K562 (cell line): ENCODE measurements around the gene PSAT1. TPM values are rescaled to one million over a fixed set of nuclear protein-coding genes. Genes with fewer than 3 reads are reported as not detected.
A peak's percentile ranks its signal among the peaks of the same experiment; 100 is the strongest.

Source experiments
- CREB3 ChIP-seq: fragments of 450-650 bp; conservative IDR thresholded peaks from 2 replicates; pipeline ENCODE4 v1.6.1; 2016; ENCODE audit warnings: missing genetic modification characterization, low read depth, mild to moderate bottlenecking, missing compliant biosample characterization, moderate library complexity
- ELF4 ChIP-seq: fragments of 450-650 bp; formaldehyde crosslinking; IDR thresholded peaks from 2 replicates; pipeline ENCODE4 v1.4.0; 2022; ENCODE audit warnings: missing genetic modification characterization
- FOXO4 ChIP-seq: fragments of 450-650 bp; formaldehyde crosslinking; IDR thresholded peaks from 2 replicates; pipeline ENCODE4 v1.4.0; 2020; ENCODE audit warnings: mild to moderate bottlenecking, moderate library complexity
- MEIS2 ChIP-seq: fragments of 450-650 bp; IDR thresholded peaks from 2 replicates; pipeline ENCODE4 v1.6.1; 2014; ENCODE audit warnings: mild to moderate bottlenecking; ENCODE audit not compliant: partially characterized antibody
- PKNOX1 ChIP-seq: fragments of 450-650 bp; IDR thresholded peaks from 2 replicates; pipeline ENCODE4 v1.6.1; 2016
- PRDM10 ChIP-seq: fragments of 450-650 bp; IDR thresholded peaks from 2 replicates; pipeline ENCODE4 v1.6.1; 2018; ENCODE audit not compliant: partially characterized antibody
- TGIF2 ChIP-seq: sonication (generic); formaldehyde crosslinking; IDR thresholded peaks from 2 replicates; pipeline ENCODE4 v1.8.1; 2022; ENCODE audit warnings: mild to moderate bottlenecking, missing genetic modification reagents, moderate library complexity
- ZNF23 ChIP-seq: fragments of 250-450 bp; sonication (Bioruptor Pico); IDR thresholded peaks from 2 replicates; pipeline ENCODE4 v1.4.0; 2020; ENCODE audit warnings: mild to moderate bottlenecking
- ZSCAN29 ChIP-seq: fragments of 450-650 bp; IDR thresholded peaks from 2 replicates; pipeline ENCODE4 v1.6.1; 2017
- polyA plus RNA-seq, 8 experiments: library from polyadenylated mRNA; depleted of rRNA in 4 of 8; stranded (reverse) in 5 of 8; unstranded in 3 of 8; fragments of >200 nt; fragmentation: Nextera tagmentation in 2 of 8; fragmentation: Illumina TruSeq in 1 of 8; extraction: Ambion mirVana in 2 of 8; extraction: Trizol in 1 of 8; gene quantifications; 2 replicates each; pipeline versions ENCODE4 v1.2.1 to v1.2.3, GENCODE V29; 2011 to 2014; ENCODE audit warnings: inconsistent platforms in 1 of 8, missing spikeins in 1 of 8
- total RNA-seq, 7 experiments: library from RNA; depleted of rRNA in 6 of 7; stranded (reverse); fragments of >200 nt in 6 of 7; fragmentation: Illumina TruSeq in 2 of 7; extraction: Trizol in 2 of 7; gene quantifications; 2 replicates each; pipeline versions ENCODE4 v1.2.1 to v1.2.3, GENCODE V29; 2011 to 2021; ENCODE audit warnings: low replicate concordance in 1 of 7

PSAT1 gene
- total and polyA plus RNA-seq, 9 of the 15 experiments (the other 6 are each of a cell fraction or from before 2014, with no cell fraction given): 29.7 to 151 (median 98.3) TPM

- peak; percentile 7 for TF ChIP-seq PRDM10
- TF ChIP-seq CREB3 (tag): no peak
- TF ChIP-seq ELF4 (CRISPR knock-in tag): no peak
- no peak for TF ChIP-seq PKNOX1
- no peak for TF ChIP-seq FOXO4
- no peak for TF ChIP-seq ZNF23 (CRISPR knock-in tag)
- TF ChIP-seq MEIS2: peak; percentile 39
- no peak for TF ChIP-seq ZSCAN29
- 0 out of 2 replicates have a peak, but pooled peaks have one; percentile 46 for TF ChIP-seq TGIF2
Observed at GRCh38 chr9:78297672-78297961, 692 bp downstream of the PSAT1 start (continued).
